Measurements from ENCODE around the gene ATF4.

ATF4 gene

GRCh38 chr22:39570226-39570625, 49.9 kb downstream of the ATF4 start:
- no peak for DNase-seq
- intact Hi-C loops (cut with DNase I) = no loop called here

GRCh38 chr22:39570665-39571064, 50.3 kb downstream of the ATF4 start, which contains the start of gene CACNA1I:
CACNA1I (plus strand) TSS chr22:39570753; CDS start chr22:39570753, 0 bp downstream.
- peak in 1 of 10 donors; percentile 79 for DNase-seq
- intact Hi-C loops (cut with DNase I) = no loop called here

GRCh38 chr22:39571538-39571937, 51.2 kb downstream of the ATF4 start:
- intact Hi-C loops (cut with DNase I) = no loop called here
- no peak for DNase-seq

Measured in posterior cingulate gyrus (tissue), 11 donors.